ENCODE results near the gene VAC14.

DNA sequence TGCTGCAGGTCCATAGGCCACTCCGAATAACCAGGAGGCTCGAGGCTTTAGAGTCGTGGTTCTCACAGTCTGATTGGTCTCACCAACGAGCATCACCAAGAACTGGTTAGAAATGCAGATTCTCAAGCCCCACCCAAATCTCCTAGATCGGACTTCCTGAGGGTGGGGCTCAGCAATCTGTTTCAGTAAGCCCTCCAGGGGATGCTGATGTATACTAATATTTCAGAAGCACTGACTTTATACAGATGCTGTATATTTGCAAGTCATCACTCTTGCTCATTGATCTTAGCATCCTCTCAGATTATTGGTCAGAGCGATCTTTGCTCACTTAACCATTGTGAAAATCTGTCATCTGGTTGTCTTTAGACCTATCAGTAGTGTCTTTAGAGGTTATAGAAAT is 4.4 kb upstream of the VAC14 start:
- no peak for TF ChIP-seq RFX5 (IDR thresholded peaks at IDR 0.05; ENCODE audit: low read length)
- no peak for TF ChIP-seq CTCF (IDR thresholded peaks at IDR 0.05)
- TF ChIP-seq JUND (IDR thresholded peaks at IDR 0.05), result no peak
- no peak for TF ChIP-seq EZH2phosphoT487 (IDR thresholded peaks at IDR 0.05; ENCODE audit: borderline replicate concordance, low read depth)
- TF ChIP-seq EP300 (IDR thresholded peaks at IDR 0.05; ENCODE audit: borderline replicate concordance in 1 of 2, low read depth in 1 of 2, low read length in 1 of 2), result no peak
- no peak for TF ChIP-seq YY1 (IDR thresholded peaks at IDR 0.05; ENCODE audit: low read depth)
- no peak for TF ChIP-seq TAF1 (IDR thresholded peaks at IDR 0.05; ENCODE audit: borderline replicate concordance, low read depth, low read length)
- no peak for TF ChIP-seq ZBTB33 (IDR thresholded peaks at IDR 0.05; ENCODE audit: borderline replicate concordance, low read depth)
- TF ChIP-seq SIN3A (IDR thresholded peaks at IDR 0.05; ENCODE audit: borderline replicate concordance, low read depth, low read length), result no peak
- TF ChIP-seq MAX (IDR thresholded peaks at IDR 0.05; ENCODE audit: low read depth), result no peak
- no peak for TF ChIP-seq REST (IDR thresholded peaks at IDR 0.05; ENCODE audit: low read depth, low read length)
- TF ChIP-seq RXRA (IDR thresholded peaks at IDR 0.05; ENCODE audit: borderline replicate concordance, low read depth), result no peak
- TF ChIP-seq USF2 (IDR thresholded peaks at IDR 0.05; ENCODE audit: borderline replicate concordance, low read depth, low read length), result no peak

Data from SK-N-SH (cell line).